Ovary (tissue), 9 donors: ENCODE results near the gene ZNF710. TPM values are rescaled to one million over a fixed set of nuclear protein-coding genes. Genes with fewer than 3 reads are reported as not detected.
"Not testable (repeated sequence)": the region's sequence is repeated elsewhere in the genome, so short reads cannot be mapped to it uniquely, and the experiment has no call there.

ENCODE experiments used
- DNase-seq, 5 donors: peaks; one replicate each; pipeline ENCODE4 v3.0.0-alpha.2; 2019 to 2020
- H3K27ac ChIP-seq, 2 donors: fragments of 200-600 bp; one replicate each; pipeline versions ENCODE4 v1.5.1 to v1.8.0; 2019 to 2022
- H3K27me3 ChIP-seq: fragments of 200-600 bp; one replicate; pipeline ENCODE4 v1.8.0; 2022
- H3K36me3 ChIP-seq: fragments of 200-600 bp; sonication (generic); one replicate; pipeline ENCODE4 v1.5.1; 2019
- H3K4me1 ChIP-seq: one replicate; pipeline ENCODE4 v1.8.1; 2013; ENCODE audit warnings: mild to moderate bottlenecking, moderate library complexity; ENCODE audit not compliant: insufficient read depth
- H3K4me3 ChIP-seq: fragments of 200-600 bp; sonication (generic); one replicate; pipeline ENCODE4 v1.5.1; 2017
- H3K9me3 ChIP-seq, 2 donors: fragments of 200-600 bp in 1 of 2; sonication (generic) in 1 of 2; one replicate each; pipeline versions ENCODE4 v1.5.1 to v1.8.1; 2013 to 2019; ENCODE audit warnings: mild to moderate bottlenecking in 1 of 2, moderate library complexity in 1 of 2
- EP300 ChIP-seq: sonication (generic); formaldehyde crosslinking; IDR thresholded peaks from one replicate; pipeline ENCODE4 v1.6.1; 2017; ENCODE audit warnings: antibody characterized with exemption
- POLR2A ChIP-seq: fragments of 450-650 bp; IDR thresholded peaks from one replicate; pipeline ENCODE4 v1.6.1; 2017; ENCODE audit warnings: antibody characterized with exemption, mild to moderate bottlenecking, moderate library complexity
- WGBS, 3 donors: extraction: QIAGEN DNeasy Blood & Tissue Kit in 1 of 3; methylation state at CpG; one replicate each; pipeline versions ENCODE4 v1.1.5 to v1.1.7; 2013 to 2017; 5-methylcytosine and 5-hydroxymethylcytosine counted together
- intact Hi-C, 4 donors: fragments of 100-400 bp; cut with DNase I; formaldehyde crosslinking; loops; one replicate each; pipeline versions ENCODE4 v1.11.0 to v1.15.1; 2022 to 2023
- polyA plus RNA-seq, 2 donors: library from polyadenylated mRNA; stranded (reverse); fragments of 200-250 nt in 1 of 2; fragments of 350-450 nt in 1 of 2; fragmentation: Illumina TruSeq in 1 of 2; extraction: RNeasy Lipid Tissue Mini Kit (QIAGEN cat#74804) in 1 of 2; gene quantifications; one replicate each; pipeline ENCODE4 v1.2.3, GENCODE V29; 2013 to 2014
- total RNA-seq, 7 donors: library from RNA; depleted of rRNA in 2 of 7; stranded (reverse); fragments of >200 nt in 2 of 7; fragmentation: NEBNext Ultra II Directional in 3 of 7; extraction: Animal tissue kit (Norgen Biotek cat#: 25700) in 3 of 7; gene quantifications; one replicate each; pipeline versions ENCODE4 v1.1.0 to v1.2.4, GENCODE V29; 2016 to 2023
- TF ChIP-seq, protein P1 (sequence below), 3 donors: fragments of 450-650 bp in 2 of 3; fragments of 200-600 bp in 1 of 3; IDR thresholded peaks; one replicate each; pipeline versions ENCODE4 v1.5.1 to v1.8.0; 2016 to 2022; ENCODE audit warnings: antibody characterized with exemption in 3 of 3, mild to moderate bottlenecking in 1 of 3
- donor health status: DM: no; HTN: no; CAD: no; lungs with moderate emphysema.
- donor health status: DM: no; HTN: no; CAD: no.
- donor health status: Bipolar disorder and iron deficiency.
- donor health status: DM: yes; HTN: yes; CAD: no.
- donor health status: DM: no; HTN: no; CAD: no.
- donor health status: DM: yes; HTN: yes; CAD: no.

The ZNF710 gene
- total and polyA plus RNA-seq, 9 donors, result 6.8 to 19.7 (median 14.4) TPM

DNA sequence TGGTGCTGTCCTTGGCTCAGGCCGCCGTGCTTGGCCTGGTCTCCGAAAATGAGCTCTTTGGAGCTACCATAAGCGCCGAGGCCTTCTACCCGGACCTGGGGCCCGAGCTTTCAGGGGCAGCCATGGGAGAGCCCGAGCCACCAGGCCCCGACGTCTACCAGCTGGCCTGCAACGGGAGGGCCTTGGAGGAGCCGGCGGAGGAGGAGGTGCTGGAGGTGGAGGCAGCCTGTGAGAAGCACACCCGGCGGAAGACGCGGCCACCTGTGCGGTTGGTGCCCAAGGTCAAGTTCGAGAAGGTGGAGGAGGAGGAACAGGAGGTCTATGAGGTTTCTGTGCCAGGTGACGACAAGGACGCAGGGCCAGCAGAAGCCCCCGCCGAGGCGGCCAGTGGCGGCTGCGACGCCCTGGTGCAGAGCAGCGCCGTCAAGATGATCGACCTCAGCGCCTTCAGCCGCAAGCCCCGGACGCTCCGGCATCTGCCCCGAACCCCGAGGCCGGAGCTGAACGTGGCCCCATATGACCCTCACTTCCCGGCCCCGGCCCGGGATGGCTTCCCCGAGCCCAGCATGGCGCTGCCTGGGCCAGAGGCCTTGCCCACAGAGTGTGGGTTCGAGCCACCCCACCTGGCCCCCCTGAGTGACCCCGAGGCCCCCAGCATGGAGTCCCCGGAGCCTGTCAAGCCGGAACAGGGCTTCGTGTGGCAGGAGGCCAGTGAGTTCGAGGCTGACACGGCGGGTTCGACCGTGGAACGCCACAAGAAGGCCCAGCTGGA is 66.2 kb downstream of the ZNF710 start:
- intact Hi-C loops, result loop anchor here in 1 of 4 donors (10.0 kb wide), 2 partner anchors 73 to 173 kb away; partner anchors contain the start of gene AP3S2
- H3K36me3 ChIP-seq, result no peaks in the 10 kb centered on the region
- H3K4me1 ChIP-seq, result peaks cover 6% of the 10 kb centered on the region
- no peak for DNase-seq
- H3K27me3 ChIP-seq, result no peaks in the 10 kb centered on the region
- no peaks in the 10 kb centered on the region for H3K9me3 ChIP-seq
- H3K27ac ChIP-seq, result no peak overlapping the region
- TF ChIP-seq POLR2A, result no peak
- TF ChIP-seq EP300, result no peak
- TF ChIP-seq, protein P1, sequence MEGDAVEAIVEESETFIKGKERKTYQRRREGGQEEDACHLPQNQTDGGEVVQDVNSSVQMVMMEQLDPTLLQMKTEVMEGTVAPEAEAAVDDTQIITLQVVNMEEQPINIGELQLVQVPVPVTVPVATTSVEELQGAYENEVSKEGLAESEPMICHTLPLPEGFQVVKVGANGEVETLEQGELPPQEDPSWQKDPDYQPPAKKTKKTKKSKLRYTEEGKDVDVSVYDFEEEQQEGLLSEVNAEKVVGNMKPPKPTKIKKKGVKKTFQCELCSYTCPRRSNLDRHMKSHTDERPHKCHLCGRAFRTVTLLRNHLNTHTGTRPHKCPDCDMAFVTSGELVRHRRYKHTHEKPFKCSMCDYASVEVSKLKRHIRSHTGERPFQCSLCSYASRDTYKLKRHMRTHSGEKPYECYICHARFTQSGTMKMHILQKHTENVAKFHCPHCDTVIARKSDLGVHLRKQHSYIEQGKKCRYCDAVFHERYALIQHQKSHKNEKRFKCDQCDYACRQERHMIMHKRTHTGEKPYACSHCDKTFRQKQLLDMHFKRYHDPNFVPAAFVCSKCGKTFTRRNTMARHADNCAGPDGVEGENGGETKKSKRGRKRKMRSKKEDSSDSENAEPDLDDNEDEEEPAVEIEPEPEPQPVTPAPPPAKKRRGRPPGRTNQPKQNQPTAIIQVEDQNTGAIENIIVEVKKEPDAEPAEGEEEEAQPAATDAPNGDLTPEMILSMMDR (IDR thresholded peaks at IDR 0.05), result no peak
- no peak overlapping the region for H3K4me3 ChIP-seq
- WGBS, 3 donors, result 84 to 86% (median 84%) methylated on average over 46 to 55 of the region's 55 CpGs

DNA sequence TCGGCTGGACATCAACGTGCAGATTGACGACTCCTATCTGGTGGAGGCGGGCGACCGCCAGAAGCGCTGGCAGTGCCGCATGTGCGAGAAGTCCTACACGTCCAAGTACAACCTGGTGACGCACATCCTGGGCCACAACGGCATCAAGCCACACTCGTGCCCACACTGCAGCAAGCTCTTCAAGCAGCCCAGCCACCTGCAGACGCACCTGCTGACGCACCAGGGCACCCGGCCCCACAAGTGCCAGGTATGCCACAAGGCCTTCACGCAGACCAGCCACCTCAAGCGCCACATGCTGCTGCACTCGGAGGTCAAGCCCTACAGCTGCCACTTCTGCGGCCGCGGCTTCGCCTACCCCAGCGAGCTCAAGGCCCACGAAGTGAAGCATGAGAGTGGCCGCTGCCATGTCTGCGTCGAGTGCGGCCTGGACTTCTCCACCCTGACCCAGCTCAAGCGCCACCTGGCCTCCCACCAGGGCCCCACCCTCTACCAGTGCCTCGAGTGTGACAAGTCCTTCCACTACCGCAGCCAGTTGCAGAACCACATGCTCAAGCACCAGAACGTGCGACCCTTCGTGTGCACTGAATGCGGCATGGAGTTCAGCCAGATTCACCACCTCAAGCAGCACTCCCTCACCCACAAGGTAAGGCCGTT is 67.0 kb downstream of the ZNF710 start:
- TF ChIP-seq POLR2A, result no peak
- TF ChIP-seq, protein P1 (IDR thresholded peaks at IDR 0.05), result no peak
- TF ChIP-seq EP300, result no peak
- 92 to 95% (median 94%) methylated on average over 37 of the region's 37 CpGs for WGBS, 3 donors

DNA sequence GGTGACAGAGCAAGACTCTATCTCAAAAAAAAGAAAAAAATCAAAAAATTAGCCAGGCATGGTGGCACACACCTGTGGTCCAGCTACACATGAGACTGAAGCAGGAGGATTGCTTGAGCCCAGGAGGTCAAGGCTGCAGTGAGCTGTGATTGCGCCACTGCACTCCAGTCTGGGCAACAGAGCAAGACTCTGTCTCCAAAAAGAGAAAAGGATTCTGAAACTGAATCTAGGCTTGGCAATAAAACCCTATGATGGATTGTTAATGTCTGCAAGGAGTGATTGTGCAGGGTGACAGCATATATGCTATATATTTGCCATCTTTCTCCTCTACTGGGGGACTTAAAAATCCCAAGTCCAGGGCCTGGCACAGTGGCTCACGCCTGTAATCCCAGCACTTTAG is 69.5 kb downstream of the ZNF710 start:
- not testable (repeated sequence) for H3K4me3 ChIP-seq, DNase-seq, H3K27ac ChIP-seq, H3K9me3 ChIP-seq, H3K36me3 ChIP-seq, H3K27me3 ChIP-seq, H3K4me1 ChIP-seq
- WGBS, 3 donors, result 92 to 99% (median 95%) methylated on average over 2 of the region's 2 CpGs
- intact Hi-C loops, result loop anchor here in 3 of 4 donors (10.0 kb wide), 4 partner anchors 166 to 326 kb away; partner anchors contain the start of gene AP3S2 (in 1 of the 3)

More for the DNA sequence above, 67.0 kb downstream of the ZNF710 start:
- H3K9me3 ChIP-seq, result no peaks in the 10 kb centered on the region
- intact Hi-C loops, result loop anchor here in 1 of 4 donors (10.0 kb wide), 2 partner anchors 73 to 173 kb away; partner anchors contain the start of gene AP3S2
- no peaks in the 10 kb centered on the region for H3K27me3 ChIP-seq
- H3K4me3 ChIP-seq, result no peak overlapping the region
- no peak for DNase-seq
- peaks cover 6% of the 10 kb centered on the region for H3K4me1 ChIP-seq
- no peaks in the 10 kb centered on the region for H3K36me3 ChIP-seq
- H3K27ac ChIP-seq, result no peak overlapping the region

DNA sequence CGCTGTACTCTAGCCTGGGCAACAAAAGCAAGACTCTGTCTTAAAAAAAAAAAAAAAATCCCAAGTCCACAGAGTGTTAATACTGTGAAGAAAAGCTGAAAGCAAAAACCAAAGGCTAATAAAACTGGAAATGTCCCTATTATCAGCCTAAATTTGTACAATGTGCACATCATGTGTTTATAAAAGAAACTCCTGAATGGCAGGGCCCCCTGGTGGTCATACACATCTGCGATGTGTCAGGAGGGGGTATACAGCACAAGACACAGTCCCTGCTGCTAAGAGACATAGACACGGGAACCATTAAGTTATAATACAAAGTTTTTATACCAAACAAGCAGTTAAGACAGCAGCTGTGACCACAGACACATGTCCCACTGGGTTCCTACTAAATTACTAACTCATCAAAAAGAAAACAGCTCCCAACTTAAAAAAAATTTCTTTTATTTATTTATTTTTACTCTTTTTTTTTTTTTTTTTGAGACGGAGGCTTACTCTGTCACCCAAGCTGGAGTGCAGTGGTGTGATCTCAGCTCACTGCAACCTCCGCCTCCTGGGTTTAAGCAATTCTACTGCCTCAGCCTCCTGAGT is 70.2 kb downstream of the ZNF710 start:
- Histone ChIP-seq H3K4me3 (no peak overlapping the region), H3K27me3 (no peaks in the 10 kb centered on the region), H3K4me1 (no peaks in the 10 kb centered on the region), H3K36me3 (no peaks in the 10 kb centered on the region), H3K27ac (no peak overlapping the region), H3K9me3 (no peaks in the 10 kb centered on the region)
- WGBS, 3 donors, result 47 to 52% (median 51%) methylated on average over 5 of the region's 5 CpGs
- DNase-seq, result peak; percentile 65 to 81 (median 80)
- no peak for TF ChIP-seq EP300
- TF ChIP-seq, protein P1 (IDR thresholded peaks at IDR 0.05), result peak; percentile 38 to 53 (median 43)
- intact Hi-C loops, result loop anchor here in 3 of 4 donors (10.0 kb wide), 4 partner anchors 167 to 327 kb away; partner anchors contain the start of gene AP3S2 (in 1 of the 3)
